HL-60 (cell line): Measurements from ENCODE around the gene UMPS.
"Not testable (repeated sequence)": the region's sequence is repeated elsewhere in the genome, so short reads cannot be mapped to it uniquely, and the experiment has no call there.

Experiments
- DNase-seq, 2 experiments: peaks; one replicate each; pipeline ENCODE4 v3.0.0-alpha.2; 2010 to 2020; ENCODE audit warnings: low read depth in 1 of 2, low spot score in 1 of 2
- H3K27ac ChIP-seq: fragments of 250-450 bp; sonication (Bioruptor Pico); replicated peaks from 2 replicates; pipeline ENCODE4 v1.5.1; 2020; ENCODE audit warnings: mild to moderate bottlenecking, moderate library complexity
- H3K27me3 ChIP-seq: fragments of 250-450 bp; sonication (Bioruptor Pico); 2 replicates; pipeline ENCODE4 v1.5.1; 2021; ENCODE audit warnings: mild to moderate bottlenecking, moderate library complexity; ENCODE audit not compliant: insufficient read depth, poor library complexity, severe bottlenecking
- H3K4me3 ChIP-seq: replicated peaks from 2 replicates; pipeline ENCODE4 v1.5.1; 2011; ENCODE audit warnings: mild to moderate bottlenecking, control low read depth, low read length; ENCODE audit not compliant: insufficient read depth
- GABPA ChIP-seq: IDR thresholded peaks from 2 replicates; pipeline ENCODE4 v1.6.1; 2012; ENCODE audit warnings: low read depth
- POLR2AphosphoS5 ChIP-seq: IDR thresholded peaks from 2 replicates; pipeline ENCODE4 v1.6.1; 2012; ENCODE audit warnings: low read depth
- SPI1 ChIP-seq: IDR thresholded peaks from 2 replicates; pipeline ENCODE4 v1.6.1; 2012; ENCODE audit warnings: low read depth, mild to moderate bottlenecking, borderline replicate concordance
- TF ChIP-seq, protein P1 (sequence below): IDR thresholded peaks from 2 replicates; pipeline ENCODE4 v1.6.1; 2012; ENCODE audit warnings: low read depth; ENCODE audit not compliant: insufficient replicate concordance
- TF ChIP-seq, protein P2 (sequence below): IDR thresholded peaks from one replicate; pipeline ENCODE4 v1.5.1; 2011; ENCODE audit warnings: low read length, control low read depth, inconsistent platforms; ENCODE audit not compliant: insufficient read depth

The UMPS gene

DNA sequence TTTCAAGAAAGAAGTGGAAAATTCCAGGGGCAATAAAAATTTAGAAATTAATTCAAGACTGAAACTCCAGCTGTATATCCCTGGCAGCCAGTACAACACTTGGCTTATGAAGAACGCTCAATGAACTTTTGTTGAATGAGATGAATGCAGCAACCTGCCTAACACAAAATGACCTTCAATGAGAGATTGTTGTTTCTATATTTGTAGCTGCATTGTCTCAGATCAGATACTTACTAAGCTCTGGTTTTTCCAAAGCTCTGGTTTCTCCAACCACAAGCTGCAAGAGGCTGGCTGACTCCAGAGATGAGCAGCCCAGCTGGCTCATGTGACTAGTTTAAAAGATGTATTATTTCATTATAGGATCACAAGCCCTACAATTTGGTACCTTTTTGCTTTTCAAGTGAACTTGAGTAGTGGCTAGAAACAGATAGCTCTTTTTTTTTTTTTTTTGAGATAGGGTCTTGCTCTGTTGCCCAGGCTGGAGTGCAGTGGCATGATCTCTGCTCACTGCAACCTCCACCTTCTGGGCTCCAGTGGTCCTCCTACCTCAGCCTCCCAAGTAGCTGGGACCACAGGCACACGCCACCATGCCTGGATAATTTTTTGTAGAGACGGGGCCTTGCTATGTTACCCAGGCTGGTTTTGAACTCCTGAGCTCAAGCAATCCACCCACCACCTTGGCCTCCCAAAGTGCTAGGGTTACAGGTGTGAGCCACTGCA, 57.4 kb downstream of the UMPS start:
- TF ChIP-seq, protein P1, sequence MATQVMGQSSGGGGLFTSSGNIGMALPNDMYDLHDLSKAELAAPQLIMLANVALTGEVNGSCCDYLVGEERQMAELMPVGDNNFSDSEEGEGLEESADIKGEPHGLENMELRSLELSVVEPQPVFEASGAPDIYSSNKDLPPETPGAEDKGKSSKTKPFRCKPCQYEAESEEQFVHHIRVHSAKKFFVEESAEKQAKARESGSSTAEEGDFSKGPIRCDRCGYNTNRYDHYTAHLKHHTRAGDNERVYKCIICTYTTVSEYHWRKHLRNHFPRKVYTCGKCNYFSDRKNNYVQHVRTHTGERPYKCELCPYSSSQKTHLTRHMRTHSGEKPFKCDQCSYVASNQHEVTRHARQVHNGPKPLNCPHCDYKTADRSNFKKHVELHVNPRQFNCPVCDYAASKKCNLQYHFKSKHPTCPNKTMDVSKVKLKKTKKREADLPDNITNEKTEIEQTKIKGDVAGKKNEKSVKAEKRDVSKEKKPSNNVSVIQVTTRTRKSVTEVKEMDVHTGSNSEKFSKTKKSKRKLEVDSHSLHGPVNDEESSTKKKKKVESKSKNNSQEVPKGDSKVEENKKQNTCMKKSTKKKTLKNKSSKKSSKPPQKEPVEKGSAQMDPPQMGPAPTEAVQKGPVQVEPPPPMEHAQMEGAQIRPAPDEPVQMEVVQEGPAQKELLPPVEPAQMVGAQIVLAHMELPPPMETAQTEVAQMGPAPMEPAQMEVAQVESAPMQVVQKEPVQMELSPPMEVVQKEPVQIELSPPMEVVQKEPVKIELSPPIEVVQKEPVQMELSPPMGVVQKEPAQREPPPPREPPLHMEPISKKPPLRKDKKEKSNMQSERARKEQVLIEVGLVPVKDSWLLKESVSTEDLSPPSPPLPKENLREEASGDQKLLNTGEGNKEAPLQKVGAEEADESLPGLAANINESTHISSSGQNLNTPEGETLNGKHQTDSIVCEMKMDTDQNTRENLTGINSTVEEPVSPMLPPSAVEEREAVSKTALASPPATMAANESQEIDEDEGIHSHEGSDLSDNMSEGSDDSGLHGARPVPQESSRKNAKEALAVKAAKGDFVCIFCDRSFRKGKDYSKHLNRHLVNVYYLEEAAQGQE: no peak
- TF ChIP-seq GABPA: no peak
- TF ChIP-seq POLR2AphosphoS5: no peak
- TF ChIP-seq, protein P2, sequence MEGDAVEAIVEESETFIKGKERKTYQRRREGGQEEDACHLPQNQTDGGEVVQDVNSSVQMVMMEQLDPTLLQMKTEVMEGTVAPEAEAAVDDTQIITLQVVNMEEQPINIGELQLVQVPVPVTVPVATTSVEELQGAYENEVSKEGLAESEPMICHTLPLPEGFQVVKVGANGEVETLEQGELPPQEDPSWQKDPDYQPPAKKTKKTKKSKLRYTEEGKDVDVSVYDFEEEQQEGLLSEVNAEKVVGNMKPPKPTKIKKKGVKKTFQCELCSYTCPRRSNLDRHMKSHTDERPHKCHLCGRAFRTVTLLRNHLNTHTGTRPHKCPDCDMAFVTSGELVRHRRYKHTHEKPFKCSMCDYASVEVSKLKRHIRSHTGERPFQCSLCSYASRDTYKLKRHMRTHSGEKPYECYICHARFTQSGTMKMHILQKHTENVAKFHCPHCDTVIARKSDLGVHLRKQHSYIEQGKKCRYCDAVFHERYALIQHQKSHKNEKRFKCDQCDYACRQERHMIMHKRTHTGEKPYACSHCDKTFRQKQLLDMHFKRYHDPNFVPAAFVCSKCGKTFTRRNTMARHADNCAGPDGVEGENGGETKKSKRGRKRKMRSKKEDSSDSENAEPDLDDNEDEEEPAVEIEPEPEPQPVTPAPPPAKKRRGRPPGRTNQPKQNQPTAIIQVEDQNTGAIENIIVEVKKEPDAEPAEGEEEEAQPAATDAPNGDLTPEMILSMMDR: no peak
- no peak for TF ChIP-seq SPI1
- Histone ChIP-seq H3K27ac (no peak overlapping the region), H3K27me3 (no peaks in the 10 kb centered on the region), H3K4me3 (no peak overlapping the region)
- no peak for DNase-seq

DNA sequence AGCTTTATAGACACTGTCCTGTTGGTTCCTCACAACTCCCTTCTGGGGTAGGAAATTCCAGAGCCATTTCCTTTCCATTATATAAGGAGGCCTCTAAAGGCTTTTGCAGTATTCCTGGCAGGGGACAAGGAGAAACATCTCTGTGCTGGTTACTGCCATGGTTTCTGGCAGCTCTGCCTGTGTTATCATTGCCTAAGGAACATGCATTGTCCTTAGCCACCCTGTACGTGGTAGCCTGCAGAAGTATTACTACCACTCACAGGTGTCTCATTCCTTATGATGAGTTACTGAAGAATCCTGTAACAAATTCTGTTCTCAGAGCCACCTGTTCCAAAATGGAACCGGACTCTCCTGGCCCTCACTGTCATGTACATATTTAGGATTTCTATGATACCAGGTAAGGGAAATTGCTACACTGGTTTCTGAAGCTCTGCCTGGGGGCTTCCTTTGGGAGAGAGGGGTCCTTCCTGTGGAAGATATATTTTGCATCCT, 58.0 kb downstream of the UMPS start:
- Histone ChIP-seq H3K27me3 (no peaks in the 10 kb centered on the region), H3K4me3 (no peak overlapping the region), H3K27ac (no peak overlapping the region)
- TF ChIP-seq, protein P2: no peak
- no peak for TF ChIP-seq SPI1
- TF ChIP-seq GABPA: no peak
- TF ChIP-seq POLR2AphosphoS5: no peak
- TF ChIP-seq, protein P1: no peak
- DNase-seq: no peak

DNA sequence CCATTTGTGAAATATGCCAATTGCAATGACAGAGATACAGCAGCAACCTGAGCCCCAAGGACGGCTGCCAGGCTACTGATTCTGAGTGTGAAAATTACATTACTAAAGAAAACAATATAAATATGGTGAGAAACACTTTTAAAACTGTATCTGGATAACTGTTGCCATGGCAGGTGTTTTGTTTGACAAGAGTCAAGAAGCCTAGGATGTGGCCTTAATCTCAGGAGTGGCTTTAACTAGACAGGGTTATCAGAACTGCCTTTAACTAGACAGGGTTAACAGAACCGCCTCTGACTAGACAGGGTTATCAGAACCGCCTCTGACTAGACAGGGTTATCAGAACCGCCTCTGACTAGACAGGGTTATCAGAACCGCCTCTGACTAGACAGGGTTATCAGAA, 58.9 kb downstream of the UMPS start:
- not testable (repeated sequence) for H3K27ac ChIP-seq, H3K4me3 ChIP-seq, DNase-seq, H3K27me3 ChIP-seq

DNA sequence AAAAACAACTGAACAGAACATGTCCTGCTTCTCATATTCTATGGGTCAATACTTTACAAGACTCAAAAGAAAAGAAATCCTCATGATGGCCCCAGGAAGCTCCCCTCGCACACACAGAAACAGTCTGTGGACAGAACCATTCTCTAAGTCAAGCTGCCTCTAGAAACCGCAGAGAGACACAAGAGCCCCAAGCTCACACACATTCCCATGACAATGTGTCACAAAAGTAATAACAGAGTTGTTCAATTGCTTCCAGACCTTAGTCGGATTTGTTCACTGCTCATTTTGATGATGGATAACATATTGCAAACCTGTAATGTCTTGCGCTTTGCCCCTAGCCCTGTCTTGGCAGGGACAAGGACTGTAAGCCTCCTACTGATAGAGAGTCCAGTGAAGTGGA, 60.9 kb downstream of the UMPS start:
- Histone ChIP-seq H3K27me3 (no peaks in the 10 kb centered on the region), H3K4me3 (no peak overlapping the region), H3K27ac (no peak overlapping the region)
- TF ChIP-seq SPI1 (no peak), GABPA (no peak), POLR2AphosphoS5 (no peak)
- TF ChIP-seq, protein P1: no peak
- TF ChIP-seq, protein P2: no peak
- DNase-seq: no peak
